ENCODE measurements around the gene THBS2.
"Not testable (repeated sequence)": the region's sequence is repeated elsewhere in the genome, so short reads cannot be mapped to it uniquely, and the experiment has no call there.

THBS2 gene

GRCh38 chr6:169271158-169271876, 17.7 kb upstream of the THBS2 start:
- no peak for DNase-seq

- DNase-seq, result not testable (repeated sequence)
These were observed 16.4 kb upstream of the THBS2 start for GRCh38 chr6:169270077-169270380.

- no peak for DNase-seq
These were observed 15.8 kb upstream of the THBS2 start for GRCh38 chr6:169269180-169270076.

GRCh38 chr6:169268276-169268675, 14.6 kb upstream of the THBS2 start:
- no peak for DNase-seq

- no peak for DNase-seq
These were observed 13.3 kb upstream of the THBS2 start for GRCh38 chr6:169266746-169267591.

- DNase-seq, result no peak
These were observed 12.6 kb upstream of the THBS2 start for GRCh38 chr6:169266261-169266660.

GRCh38 chr6:169265486-169266131, 12.0 kb upstream of the THBS2 start:
- DNase-seq, result no peak

- no peak for DNase-seq
These were observed 10.4 kb upstream of the THBS2 start for GRCh38 chr6:169263836-169264608.

- DNase-seq, result no peak
These were observed 9.7 kb upstream of the THBS2 start for GRCh38 chr6:169263374-169263773.

GRCh38 chr6:169262602-169263001, 9.0 kb upstream of the THBS2 start:
- DNase-seq, result not testable (repeated sequence)

- no peak for DNase-seq
These were observed 2.9 kb upstream of the THBS2 start for GRCh38 chr6:169256518-169256917.

- DNase-seq, result no peak
These were observed 2.4 kb upstream of the THBS2 start for GRCh38 chr6:169256061-169256460.

GRCh38 chr6:169255643-169256042, 2.0 kb upstream of the THBS2 start:
- no peak for DNase-seq

- DNase-seq, result no peak
These were observed 1.0 kb upstream of the THBS2 start for GRCh38 chr6:169254456-169255316.

- DNase-seq, result peak; percentile 40
These were observed 999 bp downstream of the THBS2 start for GRCh38 chr6:169252505-169253189.

GRCh38 chr6:169251822-169252504, 1.7 kb downstream of the THBS2 start:
- no peak for DNase-seq

- DNase-seq, result no peak
These were observed 2.3 kb downstream of the THBS2 start for GRCh38 chr6:169251371-169251802.

GRCh38 chr6:169250660-169251059, 3.0 kb downstream of the THBS2 start:
- DNase-seq, result no peak

GRCh38 chr6:169249057-169249456, 4.6 kb downstream of the THBS2 start:
- DNase-seq, result no peak

GRCh38 chr6:169248521-169248971, 5.1 kb downstream of the THBS2 start:
- DNase-seq, result no peak
